GM11168 (cell line): ENCODE data around the gene GYPC.
"Not testable (repeated sequence)": the region's sequence is repeated elsewhere in the genome, so short reads cannot be mapped to it uniquely, and the experiment has no call there.

Source experiments
- in situ Hi-C: fragments of 300-500 bp; cut with MboI; formaldehyde crosslinking; loops from one replicate; pipeline ENCODE4 v1.12.0; 2022; ENCODE audit warnings: low sequenced_read_pairs; ENCODE audit not compliant: unreplicated experiment

GYPC gene

GRCh38 chr2:126664639-126665038, 8.7 kb downstream of the GYPC start:
- in situ Hi-C loops = no loop called here

- in situ Hi-C loops = no loop called here
These were observed 9.5 kb downstream of the GYPC start for GRCh38 chr2:126665483-126665882.

GRCh38 chr2:126668254-126668653, 12.3 kb downstream of the GYPC start:
- in situ Hi-C loops = no loop called here

- in situ Hi-C loops = no loop called here
These were observed 13.8 kb downstream of the GYPC start for GRCh38 chr2:126669772-126670171.

GRCh38 chr2:126671488-126671887, 15.5 kb downstream of the GYPC start:
- in situ Hi-C loops = no loop called here

GRCh38 chr2:126672980-126673605, 17.1 kb downstream of the GYPC start:
- in situ Hi-C loops = no loop called here

GRCh38 chr2:126674075-126674744, 18.3 kb downstream of the GYPC start:
- in situ Hi-C loops = no loop called here

- in situ Hi-C loops = no loop called here
These were observed 19.7 kb downstream of the GYPC start for GRCh38 chr2:126675637-126676036.

- in situ Hi-C loops = no loop called here
These were observed 20.5 kb downstream of the GYPC start for GRCh38 chr2:126676221-126677175.

GRCh38 chr2:126677176-126677538, 21.2 kb downstream of the GYPC start:
- in situ Hi-C loops = no loop called here

GRCh38 chr2:126678269-126679065, 22.5 kb downstream of the GYPC start:
- in situ Hi-C loops = no loop called here

GRCh38 chr2:126679094-126679713, 23.2 kb downstream of the GYPC start:
- in situ Hi-C loops = no loop called here

GRCh38 chr2:126681505-126681904, 25.5 kb downstream of the GYPC start:
- in situ Hi-C loops = no loop called here

GRCh38 chr2:126685629-126686028, 29.7 kb downstream of the GYPC start:
- in situ Hi-C loops = no loop called here

GRCh38 chr2:126686286-126686685, 30.3 kb downstream of the GYPC start:
- in situ Hi-C loops = no loop called here

- in situ Hi-C loops = no loop called here
These were observed 31.0 kb downstream of the GYPC start for GRCh38 chr2:126686841-126687485.

GRCh38 chr2:126687503-126687902, 31.5 kb downstream of the GYPC start:
- in situ Hi-C loops = no loop called here

- in situ Hi-C loops = not testable (repeated sequence)
These were observed 32.6 kb downstream of the GYPC start for GRCh38 chr2:126688594-126688993.

GRCh38 chr2:126692241-126692640, 36.3 kb downstream of the GYPC start:
- in situ Hi-C loops = not testable (repeated sequence)
